Urinary bladder (tissue), 4 donors: ENCODE data around the gene SLC22A4. TPM values are rescaled to one million over a fixed set of nuclear protein-coding genes. Genes with fewer than 3 reads are reported as not detected.

Experiments used
- DNase-seq: peaks from one replicate; pipeline ENCODE4 v3.0.0-alpha.2; 2015; ENCODE audit errors: extremely low spot score
- H3K27ac ChIP-seq: one replicate; pipeline ENCODE4 v1.5.1; 2013; ENCODE audit warnings: low read depth, mild to moderate bottlenecking, moderate library complexity
- H3K36me3 ChIP-seq: one replicate; pipeline ENCODE4 v1.6.1; 2013; ENCODE audit warnings: mild to moderate bottlenecking, moderate library complexity; ENCODE audit not compliant: insufficient read depth
- H3K4me1 ChIP-seq: one replicate; pipeline ENCODE4 v1.6.1; 2013; ENCODE audit warnings: mild to moderate bottlenecking, moderate library complexity; ENCODE audit not compliant: insufficient read depth
- H3K4me3 ChIP-seq: one replicate; pipeline ENCODE4 v1.5.1; 2013; ENCODE audit warnings: low read depth, low read length
- WGBS: extraction: QIAGEN DNeasy Blood & Tissue Kit; methylation state at CpG from one replicate; pipeline ENCODE4 v1.1.7; 2013; 5-methylcytosine and 5-hydroxymethylcytosine counted together
- polyA plus RNA-seq: library from polyadenylated mRNA; stranded (reverse); fragments of 200-250 nt; gene quantifications from one replicate; pipeline ENCODE4 v1.2.3, GENCODE V29; 2013
- total RNA-seq: library from RNA; depleted of rRNA; stranded (reverse); fragments of >200 nt; gene quantifications from one replicate; pipeline ENCODE4 v1.2.3, GENCODE V29; 2014
- donor health status: healthy with polysubstance abuse.
- donor health status: healthy.

The SLC22A4 gene
- total and polyA plus RNA-seq, 2 donors: 1.5 to 2.2 TPM

DNA sequence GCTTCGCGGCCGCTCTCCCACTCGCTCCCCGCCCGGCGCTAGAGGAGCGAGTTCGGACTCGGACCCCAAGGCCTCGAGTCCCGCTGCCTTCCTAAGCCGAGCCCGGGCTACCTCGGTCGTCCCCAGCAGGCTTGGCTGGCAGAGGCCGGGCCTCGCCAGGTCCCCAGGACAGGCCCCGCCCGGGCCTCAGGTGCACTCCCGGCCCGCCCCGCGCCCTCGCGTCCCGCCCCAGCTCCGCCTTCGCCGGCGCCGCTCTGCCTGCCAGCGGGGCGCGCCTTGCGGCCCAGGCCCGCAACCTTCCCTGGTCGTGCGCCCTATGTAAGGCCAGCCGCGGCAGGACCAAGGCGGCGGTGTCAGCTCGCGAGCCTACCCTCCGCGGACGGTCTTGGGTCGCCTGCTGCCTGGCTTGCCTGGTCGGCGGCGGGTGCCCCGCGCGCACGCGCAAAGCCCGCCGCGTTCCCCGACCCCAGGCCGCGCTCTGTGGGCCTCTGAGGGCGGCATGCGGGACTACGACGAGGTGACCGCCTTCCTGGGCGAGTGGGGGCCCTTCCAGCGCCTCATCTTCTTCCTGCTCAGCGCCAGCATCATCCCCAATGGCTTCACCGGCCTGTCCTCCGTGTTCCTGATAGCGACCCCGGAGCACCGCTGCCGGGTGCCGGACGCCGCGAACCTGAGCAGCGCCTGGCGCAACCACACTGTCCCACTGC, 75.4 kb downstream of the SLC22A4 start, which contains the start of gene SLC22A5:
Gene SLC22A5 (plus strand): TSS at position 237 of the 707 bp plus-strand sequence. CDS start 263 bp downstream, at position 500.
- no peaks in the 10 kb centered on the region for H3K36me3 ChIP-seq
- H3K4me1 ChIP-seq: no peaks in the 10 kb centered on the region
- peak within 1 kb of the TSS; percentile 82 for H3K4me3 ChIP-seq
- peak within 1 kb of the TSS; percentile 58 for H3K27ac ChIP-seq
- no peak for DNase-seq
- WGBS: under 1% methylated on average over 83 of the region's 83 CpGs

DNA sequence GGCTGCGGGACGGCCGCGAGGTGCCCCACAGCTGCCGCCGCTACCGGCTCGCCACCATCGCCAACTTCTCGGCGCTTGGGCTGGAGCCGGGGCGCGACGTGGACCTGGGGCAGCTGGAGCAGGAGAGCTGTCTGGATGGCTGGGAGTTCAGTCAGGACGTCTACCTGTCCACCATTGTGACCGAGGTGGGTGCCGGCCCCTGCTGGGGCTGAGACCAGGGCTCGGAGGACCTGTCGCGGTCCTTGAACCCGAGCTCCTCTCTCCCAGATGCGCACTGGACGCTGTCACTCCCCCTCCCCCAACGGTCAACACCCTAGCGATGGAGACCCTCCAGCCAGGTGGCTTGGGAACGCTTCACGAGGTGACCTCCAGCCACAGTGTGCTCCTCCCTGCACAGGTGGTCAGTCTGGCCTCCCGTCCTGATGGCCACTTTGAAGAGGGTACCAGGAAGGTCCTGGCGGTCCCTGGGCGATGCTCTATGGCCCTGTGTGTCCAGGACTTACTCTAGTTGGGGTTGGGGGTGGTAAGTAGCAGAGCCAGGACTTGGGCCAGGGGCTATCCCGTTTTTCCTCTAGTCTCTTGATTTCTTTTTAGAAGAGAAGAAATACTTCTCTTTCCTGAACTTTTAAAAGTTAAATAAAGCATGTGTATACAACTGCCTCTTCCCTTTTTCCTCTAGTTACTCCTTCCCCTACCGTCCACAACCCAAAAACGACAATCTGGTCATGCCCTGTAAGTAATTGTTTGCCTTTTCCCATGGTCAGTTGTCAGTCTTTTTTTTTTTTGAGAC, 76.2 kb downstream of the SLC22A4 start:
- DNase-seq: no peak
- Histone ChIP-seq H3K36me3 (no peaks in the 10 kb centered on the region), H3K4me3 (peak overlapping the region; percentile 82), H3K4me1 (no peaks in the 10 kb centered on the region), H3K27ac (peak overlapping the region; percentile 58)
- 21% methylated on average over 34 of the region's 34 CpGs for WGBS

DNA sequence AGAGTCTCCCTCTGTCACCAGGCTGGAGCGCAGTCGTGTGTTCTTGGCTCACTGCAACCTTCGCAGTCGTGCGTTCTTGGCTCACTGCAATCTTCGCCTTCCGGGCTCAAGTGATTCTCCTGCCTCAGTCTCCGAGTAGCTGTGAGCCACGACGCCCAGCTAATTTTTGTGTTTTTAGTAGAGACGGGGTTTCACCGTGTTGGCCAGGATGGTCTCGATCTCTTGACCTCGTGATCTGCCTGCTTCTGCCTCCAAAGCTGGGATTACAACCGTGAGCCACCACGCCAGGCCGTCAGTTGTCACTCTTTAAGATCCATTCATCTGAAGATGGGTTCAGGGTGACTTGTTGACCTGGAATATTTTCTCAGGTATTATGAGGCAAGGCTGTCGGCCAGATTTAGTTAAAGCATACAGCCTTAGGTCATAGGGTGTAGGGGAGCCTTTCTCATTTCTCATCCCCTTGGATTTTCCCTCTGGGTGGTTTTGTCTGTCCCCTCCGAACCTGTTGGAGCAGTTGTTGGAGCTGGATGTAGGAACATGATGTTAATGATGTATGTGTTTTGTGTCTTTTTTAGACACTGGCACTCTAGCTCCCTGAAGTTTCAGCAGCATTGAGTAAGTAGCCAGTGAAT, 76.9 kb downstream of the SLC22A4 start:
- DNase-seq: no peak
- WGBS: 88% methylated on average over 19 of the region's 19 CpGs

DNA sequence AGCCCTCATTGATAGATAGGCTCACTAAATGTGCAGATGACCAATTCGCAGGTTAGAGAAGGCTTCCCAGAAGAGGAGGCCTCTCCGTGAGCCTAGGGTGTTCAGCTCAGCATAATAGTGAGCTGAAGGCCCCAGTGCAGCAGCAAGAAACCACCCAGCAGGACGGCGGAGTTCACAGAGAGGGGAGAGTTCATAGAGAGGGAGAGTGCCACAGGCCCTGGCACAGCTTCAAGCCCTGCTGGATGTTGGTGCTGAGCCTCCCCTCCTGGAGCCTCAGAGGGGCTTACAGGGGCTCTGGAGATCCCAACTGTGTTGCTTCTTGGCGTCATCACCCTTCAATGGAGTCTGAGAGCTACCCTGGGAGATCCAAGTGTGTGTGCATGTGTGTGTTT, 77.4 kb downstream of the SLC22A4 start:
- H3K36me3 ChIP-seq: no peaks in the 10 kb centered on the region
- H3K4me3 ChIP-seq: no peak overlapping the region
- DNase-seq: no peak
- no peaks in the 10 kb centered on the region for H3K4me1 ChIP-seq
- WGBS: 85% methylated on average over 5 of the region's 5 CpGs
- no peak overlapping the region for H3K27ac ChIP-seq

More for the DNA sequence above, 76.9 kb downstream of the SLC22A4 start:
- H3K4me1 ChIP-seq: no peaks in the 10 kb centered on the region
- H3K27ac ChIP-seq: no peak overlapping the region
- H3K4me3 ChIP-seq: no peak overlapping the region
- H3K36me3 ChIP-seq: no peaks in the 10 kb centered on the region

DNA sequence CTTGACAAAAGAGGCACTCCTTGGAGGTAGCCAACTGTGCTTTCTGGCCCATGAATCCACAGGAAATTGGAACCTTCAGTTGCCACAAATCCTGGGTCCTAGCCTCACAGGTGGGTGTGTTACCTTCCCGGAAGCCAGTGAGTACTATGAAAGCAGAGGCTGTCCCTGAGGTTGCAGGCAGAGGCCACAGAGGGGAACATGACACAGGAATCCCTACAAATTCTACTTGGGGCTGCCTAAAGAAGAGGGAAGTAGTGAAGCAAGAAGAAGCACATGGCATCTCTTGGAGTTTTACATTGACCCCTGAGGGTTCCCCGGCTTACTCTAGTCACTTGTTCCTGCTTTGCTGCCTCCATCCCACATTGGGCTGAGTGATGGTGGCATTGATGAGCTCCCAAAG, 77.9 kb downstream of the SLC22A4 start:
- H3K36me3 ChIP-seq: no peaks in the 10 kb centered on the region
- no peaks in the 10 kb centered on the region for H3K4me1 ChIP-seq
- DNase-seq: no peak
- no peak overlapping the region for H3K27ac ChIP-seq
- WGBS: 77% methylated on average over 2 of the region's 2 CpGs
- H3K4me3 ChIP-seq: no peak overlapping the region

DNA sequence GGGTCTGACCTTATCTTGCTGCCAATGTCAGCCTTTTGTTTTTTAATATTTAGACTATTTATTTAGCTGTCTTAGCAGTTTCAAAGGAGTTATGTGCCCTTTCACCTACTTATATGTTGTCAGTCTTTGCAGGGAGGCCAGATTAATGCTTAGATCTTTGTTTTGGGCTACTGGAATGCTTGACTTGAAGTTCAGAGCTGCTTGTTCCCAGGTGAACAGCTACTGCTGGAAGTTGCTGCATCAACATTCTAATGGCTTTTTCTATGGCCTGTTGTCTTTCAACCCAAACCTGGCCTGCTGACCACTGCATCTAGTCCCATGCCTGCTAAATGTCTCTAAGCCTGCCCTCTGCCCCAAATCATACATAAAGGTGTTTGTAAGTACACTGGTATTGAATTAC, 78.3 kb downstream of the SLC22A4 start:
- no peaks in the 10 kb centered on the region for H3K36me3 ChIP-seq
- H3K4me3 ChIP-seq: no peak overlapping the region
- no peaks in the 10 kb centered on the region for H3K4me1 ChIP-seq
- no peak overlapping the region for H3K27ac ChIP-seq
- DNase-seq: no peak

DNA sequence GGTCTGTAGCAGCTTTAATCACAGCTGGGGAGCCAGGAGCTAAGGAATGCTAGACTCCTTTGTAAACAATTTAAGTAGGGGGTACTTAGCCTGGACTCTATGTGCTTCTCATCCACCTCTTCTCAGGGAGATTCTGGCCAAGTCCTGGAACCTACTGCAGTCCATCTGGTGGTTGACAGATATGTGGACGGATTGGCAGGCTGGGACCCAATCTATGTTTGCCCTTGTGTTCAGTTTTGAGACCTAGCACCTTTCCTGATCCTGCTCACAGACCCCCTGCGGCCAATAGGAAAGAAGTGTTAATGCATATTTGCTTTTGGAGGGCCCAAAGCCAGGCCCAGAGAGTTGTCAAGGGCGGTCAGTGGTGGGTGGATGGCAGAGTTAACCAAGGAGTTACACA, 81.8 kb downstream of the SLC22A4 start:
- Histone ChIP-seq H3K36me3 (no peaks in the 10 kb centered on the region), H3K4me3 (no peak overlapping the region), H3K4me1 (no peaks in the 10 kb centered on the region), H3K27ac (no peak overlapping the region)
- 96% methylated on average over 3 of the region's 3 CpGs for WGBS
- no peak for DNase-seq

DNA sequence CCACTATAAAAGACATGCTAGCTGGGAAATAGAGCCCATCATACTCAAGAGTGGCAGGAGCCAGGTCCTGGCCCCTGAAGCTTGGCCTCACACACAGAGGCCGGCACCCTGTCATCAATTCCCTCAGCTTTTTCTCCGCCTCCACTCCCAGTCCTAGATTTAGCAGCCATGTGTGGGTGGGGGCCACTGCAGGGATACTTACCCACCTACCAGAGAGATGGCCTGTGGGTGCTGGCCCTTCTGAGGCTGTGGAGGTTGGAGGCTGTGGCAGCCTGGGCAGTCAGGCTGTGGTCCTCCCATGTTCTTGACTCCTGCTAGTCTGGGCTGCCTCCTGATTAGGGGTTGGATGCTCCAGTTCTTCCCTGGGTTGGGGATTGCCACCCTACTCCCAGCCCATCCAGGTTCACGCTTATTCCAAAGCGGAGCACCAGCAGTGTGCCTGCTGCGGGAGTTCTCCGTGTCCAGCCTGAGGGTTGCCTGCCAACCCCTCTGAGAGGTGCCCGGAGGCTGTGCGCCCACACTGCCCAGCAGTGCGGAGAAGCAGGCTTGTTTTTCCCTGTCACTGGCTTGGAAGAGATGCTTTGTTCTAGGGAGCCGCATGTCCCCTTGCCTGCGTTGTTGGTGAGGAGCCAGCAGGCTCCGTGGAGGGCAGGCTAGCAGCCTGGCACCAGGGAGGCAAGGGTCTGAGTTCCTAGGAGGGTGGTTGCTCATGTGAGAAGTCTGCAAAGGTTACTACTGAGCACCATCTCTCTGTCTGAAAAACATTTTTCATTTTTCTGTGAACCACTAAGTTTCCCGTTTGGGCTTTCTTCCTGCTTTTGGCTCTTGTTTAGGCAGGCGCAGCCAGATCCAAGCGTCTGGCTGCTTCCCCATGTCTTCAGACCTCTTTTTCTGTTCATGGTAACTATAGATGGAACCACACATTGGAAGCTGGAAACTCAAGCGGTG, 82.8 kb downstream of the SLC22A4 start:
- no peak overlapping the region for H3K4me3 ChIP-seq
- WGBS: 80% methylated on average over 16 of the region's 16 CpGs
- no peaks in the 10 kb centered on the region for H3K4me1 ChIP-seq
- DNase-seq: no peak
- no peak overlapping the region for H3K27ac ChIP-seq
- no peaks in the 10 kb centered on the region for H3K36me3 ChIP-seq

DNA sequence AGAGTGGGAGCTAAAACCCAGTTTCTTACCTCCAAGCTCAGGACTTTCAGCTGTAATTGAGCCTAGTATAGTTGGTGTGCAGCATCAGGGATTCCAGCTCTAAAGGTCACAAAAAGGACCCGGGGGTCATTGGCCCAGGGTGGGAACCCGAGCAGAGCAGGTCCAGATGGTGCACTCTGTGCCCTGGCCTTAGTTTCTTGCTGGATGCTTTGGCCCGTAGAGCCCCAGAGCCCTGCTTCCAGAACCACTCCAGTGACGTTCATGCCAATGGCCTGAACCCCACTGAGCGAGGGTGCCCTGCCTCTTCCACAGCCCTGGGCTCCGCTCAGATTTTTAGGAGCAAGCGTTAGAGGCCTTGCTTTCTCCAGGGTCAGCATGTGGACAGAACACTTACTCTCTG, 83.5 kb downstream of the SLC22A4 start:
- H3K4me1 ChIP-seq: peaks cover 3% of the 10 kb centered on the region
- no peak overlapping the region for H3K27ac ChIP-seq
- no peaks in the 10 kb centered on the region for H3K36me3 ChIP-seq
- 75% methylated on average over 7 of the region's 7 CpGs for WGBS
- H3K4me3 ChIP-seq: no peak overlapping the region
- no peak for DNase-seq

DNA sequence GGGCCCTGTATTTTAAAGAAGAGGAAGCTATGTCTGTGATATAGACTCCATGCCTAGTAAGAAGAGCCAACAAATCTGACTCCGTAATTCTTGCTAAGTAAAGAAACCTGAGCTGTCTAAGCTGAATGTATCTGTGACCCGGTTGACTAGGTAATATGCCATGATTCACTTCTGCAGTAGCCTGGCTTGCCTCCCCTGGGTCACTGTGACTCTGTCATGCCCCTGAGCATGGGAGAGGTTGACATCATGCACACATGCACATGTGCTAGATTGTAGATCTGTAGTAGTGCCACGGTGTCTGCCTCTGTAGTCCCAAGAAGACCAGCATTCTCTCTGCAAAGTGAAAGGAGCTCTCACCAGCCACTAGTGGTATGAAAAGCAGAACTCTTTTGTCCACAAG, 84.4 kb downstream of the SLC22A4 start:
- H3K4me3 ChIP-seq: no peak overlapping the region
- no peaks in the 10 kb centered on the region for H3K36me3 ChIP-seq
- WGBS: 85% methylated on average over 3 of the region's 3 CpGs
- no peak for DNase-seq
- H3K4me1 ChIP-seq: peaks cover 3% of the 10 kb centered on the region
- H3K27ac ChIP-seq: peak overlapping the region; percentile 3

DNA sequence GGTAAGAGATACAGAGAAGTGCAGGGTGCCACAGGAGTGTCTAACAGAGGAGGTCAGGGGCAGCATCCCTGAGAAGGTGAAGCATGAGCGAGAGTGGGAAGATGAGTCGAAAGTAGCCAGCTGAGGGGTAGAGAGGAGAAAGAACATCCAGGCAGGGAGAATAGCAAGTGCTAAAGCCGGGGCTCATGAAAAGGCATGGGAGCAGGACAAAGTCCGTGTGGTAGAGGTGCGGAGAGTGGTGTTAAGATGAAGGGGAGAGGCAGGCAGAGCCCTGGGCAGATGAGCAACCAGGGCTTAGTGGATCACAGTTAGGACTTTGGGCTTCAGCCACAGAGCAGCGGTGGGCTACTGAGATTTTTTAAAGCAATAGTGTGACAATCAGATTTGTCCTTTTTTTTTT, 85.9 kb downstream of the SLC22A4 start:
- 97% methylated on average over 6 of the region's 6 CpGs for WGBS
- no peak overlapping the region for H3K27ac ChIP-seq
- no peak overlapping the region for H3K4me3 ChIP-seq
- peaks cover 3% of the 10 kb centered on the region for H3K4me1 ChIP-seq
- H3K36me3 ChIP-seq: no peaks in the 10 kb centered on the region
- no peak for DNase-seq

DNA sequence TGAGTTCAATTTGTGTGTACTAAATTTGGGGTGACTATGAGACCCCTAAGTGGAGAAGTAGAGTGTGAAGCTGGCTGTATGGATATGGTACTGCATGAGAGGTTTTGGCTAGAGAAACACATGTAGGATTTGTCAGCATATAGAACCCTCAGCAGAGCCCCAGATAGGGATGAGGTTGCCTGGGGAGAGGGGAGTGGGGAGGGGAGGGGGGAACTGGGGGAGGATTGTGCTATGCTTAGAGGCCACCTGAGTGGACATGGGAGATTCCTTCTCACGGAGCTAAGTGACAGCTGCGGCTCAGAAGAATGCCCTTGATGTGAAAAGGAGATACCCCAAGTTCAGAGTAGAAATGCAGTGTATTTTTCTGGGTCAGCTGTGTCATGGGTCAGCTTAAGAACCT, 86.5 kb downstream of the SLC22A4 start:
- Histone ChIP-seq H3K4me3 (no peak overlapping the region), H3K27ac (no peak overlapping the region), H3K4me1 (peaks cover 3% of the 10 kb centered on the region), H3K36me3 (no peaks in the 10 kb centered on the region)
- no peak for DNase-seq
- 82% methylated on average over 2 of the region's 2 CpGs for WGBS

DNA sequence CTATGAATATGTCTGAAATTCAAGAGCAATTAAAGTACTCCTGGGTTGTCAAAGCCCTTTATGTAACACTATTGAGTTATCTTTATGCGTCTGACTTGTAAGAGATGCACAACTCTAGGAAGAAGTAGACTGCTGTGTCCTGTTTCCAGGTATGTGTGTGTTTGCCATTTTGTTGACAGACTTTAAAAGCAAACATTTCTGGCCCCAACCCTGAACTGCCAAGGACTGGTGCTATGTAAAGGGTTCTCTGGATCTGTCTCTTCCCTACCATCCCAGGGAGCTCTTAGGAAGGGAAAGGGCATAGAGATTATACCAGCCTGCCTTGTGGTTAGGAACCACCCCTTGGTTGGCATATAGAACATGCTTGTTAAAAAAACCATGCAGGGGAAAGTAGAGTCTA, 87.4 kb downstream of the SLC22A4 start:
- no peaks in the 10 kb centered on the region for H3K36me3 ChIP-seq
- no peak for DNase-seq
- H3K4me1 ChIP-seq: peaks cover 3% of the 10 kb centered on the region
- no peak overlapping the region for H3K4me3 ChIP-seq
- WGBS: 84% methylated on average over 1 of the region's 1 CpG
- peak overlapping the region; percentile 4 for H3K27ac ChIP-seq
